NB4 (cell line): ENCODE results near the gene AFAP1L2.

Source experiments
- DNase-seq: peaks from one replicate; pipeline ENCODE4 v3.0.0; 2010; ENCODE audit warnings: low read depth
- H3K4me3 ChIP-seq: one replicate; pipeline ENCODE4 v1.5.1; 2011; ENCODE audit warnings: mild to moderate bottlenecking, low read depth, low read length, moderate library complexity
- CTCF ChIP-seq: IDR thresholded peaks from one replicate; pipeline ENCODE4 v1.5.1; 2012; ENCODE audit warnings: low read depth, low read length
- MAX ChIP-seq: IDR thresholded peaks from 2 replicates; pipeline ENCODE4 v1.6.1; 2011; ENCODE audit warnings: low read depth, low read length
- MYC ChIP-seq: IDR thresholded peaks from 2 replicates; pipeline ENCODE4 v1.6.1; 2011; ENCODE audit warnings: low read depth, low read length
- POLR2A ChIP-seq: IDR thresholded peaks from 2 replicates; pipeline ENCODE4 v1.6.1; 2011; ENCODE audit warnings: mild to moderate bottlenecking; ENCODE audit not compliant: insufficient read length; ENCODE audit errors: extremely low read depth

AFAP1L2 gene

GRCh38 chr10:114284346-114285071 lies 119.8 kb downstream of the AFAP1L2 start:
- TF ChIP-seq POLR2A (no peak), MAX (no peak)
- DNase-seq: no peak
- H3K4me3 ChIP-seq: no peak overlapping the region

GRCh38 chr10:114283535-114284234 lies 120.6 kb downstream of the AFAP1L2 start:
- TF ChIP-seq MAX: no peak
- no peak overlapping the region for H3K4me3 ChIP-seq
- no peak for DNase-seq

- TF ChIP-seq MAX: no peak
- TF ChIP-seq POLR2A: no peak
- TF ChIP-seq CTCF: no peak
- no peak for TF ChIP-seq MYC
- H3K4me3 ChIP-seq: no peak overlapping the region
- DNase-seq: no peak
These were observed 121.2 kb downstream of the AFAP1L2 start for GRCh38 chr10:114283091-114283490.

- H3K4me3 ChIP-seq: no peak overlapping the region
- TF ChIP-seq CTCF: no peak
- no peak for TF ChIP-seq POLR2A
- TF ChIP-seq MAX: no peak
- no peak for TF ChIP-seq MYC
- DNase-seq: no peak
These were observed 121.8 kb downstream of the AFAP1L2 start for GRCh38 chr10:114282526-114282925.

GRCh38 chr10:114281461-114281860 lies 122.8 kb downstream of the AFAP1L2 start:
- no peak for TF ChIP-seq MAX
- TF ChIP-seq CTCF: no peak
- no peak for TF ChIP-seq MYC
- TF ChIP-seq POLR2A: no peak
- no peak for DNase-seq
- H3K4me3 ChIP-seq: no peak overlapping the region

- H3K4me3 ChIP-seq: no peak overlapping the region
- DNase-seq: no peak
- TF ChIP-seq MYC: no peak
- TF ChIP-seq MAX: no peak
- no peak for TF ChIP-seq POLR2A
- TF ChIP-seq CTCF: no peak
These were observed 123.3 kb downstream of the AFAP1L2 start for GRCh38 chr10:114281006-114281405.
